Astrocyte of the hippocampus (primary cell): Measurements from ENCODE around the gene C2orf76.
A peak's percentile ranks its signal among the peaks of the same experiment; 100 is the strongest.

Source experiments
- DNase-seq: peaks from one replicate; pipeline ENCODE4 v3.0.0; 2011; ENCODE audit warnings: low read depth, low spot score

The C2orf76 gene

DNA sequence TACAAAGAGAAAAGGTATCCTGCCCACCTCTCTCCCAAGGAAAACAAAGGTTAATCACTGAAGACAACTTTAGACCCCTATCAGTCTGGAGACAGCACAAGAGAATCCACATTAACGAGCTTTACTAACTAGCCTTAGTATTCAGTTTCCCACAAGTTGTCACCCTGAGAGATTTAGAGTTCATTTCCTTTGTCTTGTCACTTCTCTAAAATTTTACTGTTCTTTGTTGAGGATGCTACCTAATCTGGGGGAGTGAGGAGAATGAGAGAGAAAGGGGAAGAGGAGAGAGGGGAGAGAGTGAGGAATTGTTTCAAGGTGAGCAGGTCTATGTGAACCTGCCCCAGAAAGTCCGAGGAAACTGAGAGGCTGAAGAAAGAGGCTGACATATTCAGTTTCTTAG lies 28.4 kb downstream of the C2orf76 start:
- DNase-seq: no peak

- no peak for DNase-seq
Measured at GRCh38 chr2:119337749-119338148, 28.9 kb downstream of the C2orf76 start.

DNA sequence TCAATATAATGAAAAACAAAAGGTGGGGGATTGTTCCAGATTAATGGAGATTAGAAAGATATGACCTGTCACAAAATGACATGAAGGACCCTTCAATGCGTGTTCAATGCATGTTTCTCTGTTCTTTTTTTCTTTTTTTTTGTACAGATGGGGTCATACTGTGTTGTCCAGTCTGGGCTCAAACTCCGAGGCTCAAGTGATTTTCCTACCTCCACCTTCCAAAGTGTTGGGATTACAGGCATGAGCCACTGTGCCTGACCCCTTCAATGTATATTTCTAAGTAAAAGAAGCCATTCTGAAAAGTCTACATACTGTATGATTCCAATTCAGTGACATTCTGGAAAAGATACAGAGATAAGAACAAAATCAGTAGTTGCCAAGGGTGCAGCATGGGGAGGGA lies 32.8 kb downstream of the C2orf76 start:
- DNase-seq: no peak

- no peak for DNase-seq
Measured at GRCh38 chr2:119333360-119333759, 33.3 kb downstream of the C2orf76 start.

DNA sequence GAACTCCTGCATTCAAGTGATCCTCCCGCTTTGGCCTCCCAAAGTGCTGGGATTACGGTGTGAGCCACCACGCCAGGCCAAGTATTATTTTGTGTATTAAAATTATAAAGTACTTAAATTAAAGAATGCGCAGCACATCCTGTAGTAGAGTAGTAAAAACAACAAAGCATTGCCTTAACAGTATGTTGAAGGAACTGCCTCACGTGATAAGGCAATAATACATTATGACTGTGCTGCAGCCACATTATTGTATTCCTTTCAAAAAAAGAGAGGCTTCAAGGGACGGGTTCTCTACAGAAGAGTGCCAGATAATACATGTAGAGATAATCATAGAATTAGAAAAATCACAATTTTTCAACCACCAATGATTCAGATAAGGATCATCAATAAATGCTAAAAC lies 33.7 kb downstream of the C2orf76 start:
- no peak for DNase-seq

DNA sequence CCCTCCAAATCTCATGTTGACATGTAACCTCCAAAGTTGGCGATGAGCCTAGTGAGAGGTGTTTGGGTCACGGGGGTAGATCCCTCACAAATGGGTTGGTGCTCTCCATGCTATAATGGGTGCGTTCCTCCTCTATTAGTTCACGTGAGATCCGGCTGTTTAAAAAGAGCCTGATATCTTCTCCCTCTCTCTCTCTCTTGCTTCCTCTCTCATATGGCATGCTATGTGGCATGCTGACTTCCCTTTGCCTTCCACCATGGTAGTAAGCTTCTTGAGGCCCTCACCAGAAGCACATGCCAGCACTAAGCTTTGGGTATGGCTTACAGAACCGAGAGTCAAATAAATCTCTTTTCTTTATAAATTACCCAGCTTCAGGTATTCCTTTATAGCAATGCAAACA lies 39.2 kb downstream of the C2orf76 start:
- DNase-seq: no peak

- no peak for DNase-seq
Measured at GRCh38 chr2:119326938-119327337, 39.7 kb downstream of the C2orf76 start.

GRCh38 chr2:119324685-119325270 lies 41.9 kb downstream of the C2orf76 start:
- no peak for DNase-seq

DNA sequence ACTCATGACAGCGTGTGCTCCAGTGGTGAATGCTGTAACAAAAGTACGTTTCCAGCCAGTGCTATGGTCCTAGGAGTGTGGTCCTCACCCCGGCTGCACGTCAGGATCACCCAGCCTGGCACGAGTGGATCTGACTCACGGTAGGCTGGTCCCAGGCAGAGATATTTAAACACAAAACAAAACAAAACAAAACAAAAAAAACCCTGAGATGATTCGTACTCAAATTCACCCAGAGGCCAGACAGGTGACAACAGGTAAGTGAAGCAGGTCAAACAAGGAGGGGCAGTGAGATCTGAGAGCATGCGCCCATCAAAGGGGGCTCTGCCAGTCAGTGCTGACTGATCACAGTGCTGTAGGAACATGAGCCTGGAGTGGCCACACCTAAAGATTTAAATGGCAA lies 43.2 kb downstream of the C2orf76 start:
- DNase-seq: no peak

DNA sequence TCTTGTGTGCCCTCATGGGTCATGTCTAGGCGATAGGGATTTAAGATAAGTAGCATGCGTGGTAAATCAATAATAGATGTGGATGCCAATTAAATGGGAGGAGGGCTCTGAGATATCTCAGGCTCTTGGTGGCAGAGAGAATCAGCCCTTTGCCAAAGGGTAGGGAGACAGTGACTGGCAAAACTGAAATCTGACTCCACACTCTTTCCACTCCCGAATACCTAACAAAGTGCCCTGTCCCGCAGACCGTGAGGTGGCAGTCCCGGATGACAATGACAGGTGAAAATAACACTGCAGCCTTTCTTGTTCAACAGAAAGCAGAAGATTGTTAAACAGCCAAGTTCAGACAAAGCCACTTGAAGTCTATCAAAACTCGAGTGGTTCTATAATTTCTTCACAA lies 47.0 kb downstream of the C2orf76 start:
- no peak for DNase-seq

- no peak for DNase-seq
Measured at GRCh38 chr2:119317554-119317953, 49.1 kb downstream of the C2orf76 start.

DNA sequence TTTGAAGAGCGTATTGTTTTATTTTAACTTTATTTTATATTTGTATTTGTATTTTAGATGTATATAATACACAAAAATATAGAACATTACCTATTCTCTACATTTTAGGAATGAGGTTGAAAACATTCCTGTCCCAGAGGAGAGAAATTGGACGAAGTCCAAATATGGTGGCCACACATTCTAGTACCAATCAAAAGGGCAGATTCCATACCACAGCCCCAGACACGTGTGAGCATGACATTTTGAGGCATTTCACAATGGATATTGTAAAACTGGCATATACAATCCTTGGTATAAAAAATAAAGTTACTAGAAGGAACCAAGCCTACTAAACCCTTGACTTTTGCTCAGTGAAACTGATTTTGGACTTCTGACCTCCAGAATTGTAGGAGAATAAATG lies 50.6 kb downstream of the C2orf76 start:
- no peak for DNase-seq

GRCh38 chr2:119315241-119315925 lies 51.3 kb downstream of the C2orf76 start:
- no peak for DNase-seq

DNA sequence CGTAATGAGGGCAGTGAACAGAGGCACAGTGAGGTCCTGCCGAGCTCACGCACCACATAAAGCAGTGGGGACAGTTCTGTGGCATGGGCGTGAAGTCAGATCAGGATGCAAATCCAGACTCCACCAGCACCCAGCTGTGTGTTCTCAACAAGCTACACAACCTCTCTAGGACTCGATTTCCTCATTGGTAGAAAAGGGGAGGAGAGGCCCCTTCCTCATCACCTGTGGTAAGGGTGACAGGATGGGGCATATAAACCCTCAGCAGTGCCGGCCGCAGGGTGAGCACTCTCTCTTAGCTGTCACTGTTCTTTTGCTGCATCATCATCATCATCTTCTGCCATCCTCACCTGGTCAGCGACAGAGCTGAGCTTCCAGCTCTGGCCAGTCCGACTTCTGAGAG lies 54.8 kb downstream of the C2orf76 start:
- DNase-seq: no peak

DNA sequence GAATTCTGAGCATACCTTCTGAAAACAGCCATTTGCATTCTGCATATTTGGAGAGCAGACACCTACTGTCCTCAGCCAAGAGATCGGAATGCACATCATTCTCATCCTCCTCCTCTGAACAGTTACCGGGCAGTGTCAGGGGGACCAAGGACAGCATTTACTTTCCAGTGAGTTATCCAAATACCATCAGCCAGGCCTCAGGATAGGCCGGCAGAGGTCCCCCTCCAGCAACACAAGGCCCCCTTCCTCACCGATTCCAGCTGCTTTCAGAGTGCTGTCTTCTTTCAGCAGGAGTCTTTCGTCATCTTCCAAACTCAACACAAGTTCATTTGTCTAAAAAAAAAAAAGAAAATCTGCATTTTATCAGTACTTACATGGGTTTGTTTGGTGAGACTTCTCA lies 55.3 kb downstream of the C2orf76 start:
- no peak for DNase-seq

DNA sequence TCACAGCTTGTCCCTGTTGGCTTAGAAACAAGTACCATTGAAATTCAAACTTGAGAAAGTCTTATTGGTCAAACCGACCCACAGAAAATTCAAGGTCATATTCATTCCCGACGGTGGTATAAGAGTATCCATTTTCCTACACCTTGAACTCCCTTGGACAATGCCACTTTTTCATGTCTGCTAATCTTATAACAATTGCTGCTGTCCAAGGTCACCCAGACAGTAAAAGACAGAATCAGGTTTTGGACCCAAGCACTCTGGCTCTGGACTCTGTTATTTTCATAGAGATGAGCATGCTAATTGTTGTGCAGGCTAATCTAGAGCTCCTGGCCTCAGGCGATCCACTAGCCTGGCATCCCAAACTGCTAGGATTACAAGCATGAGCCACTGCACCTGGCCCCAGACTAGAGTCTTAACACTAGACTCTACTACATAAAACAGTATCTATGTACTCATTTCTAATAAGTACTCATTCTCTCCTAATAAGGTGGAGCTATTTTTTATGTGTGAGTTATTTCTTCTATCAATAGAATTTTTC lies 57.8 kb downstream of the C2orf76 start:
- DNase-seq: no peak

DNA sequence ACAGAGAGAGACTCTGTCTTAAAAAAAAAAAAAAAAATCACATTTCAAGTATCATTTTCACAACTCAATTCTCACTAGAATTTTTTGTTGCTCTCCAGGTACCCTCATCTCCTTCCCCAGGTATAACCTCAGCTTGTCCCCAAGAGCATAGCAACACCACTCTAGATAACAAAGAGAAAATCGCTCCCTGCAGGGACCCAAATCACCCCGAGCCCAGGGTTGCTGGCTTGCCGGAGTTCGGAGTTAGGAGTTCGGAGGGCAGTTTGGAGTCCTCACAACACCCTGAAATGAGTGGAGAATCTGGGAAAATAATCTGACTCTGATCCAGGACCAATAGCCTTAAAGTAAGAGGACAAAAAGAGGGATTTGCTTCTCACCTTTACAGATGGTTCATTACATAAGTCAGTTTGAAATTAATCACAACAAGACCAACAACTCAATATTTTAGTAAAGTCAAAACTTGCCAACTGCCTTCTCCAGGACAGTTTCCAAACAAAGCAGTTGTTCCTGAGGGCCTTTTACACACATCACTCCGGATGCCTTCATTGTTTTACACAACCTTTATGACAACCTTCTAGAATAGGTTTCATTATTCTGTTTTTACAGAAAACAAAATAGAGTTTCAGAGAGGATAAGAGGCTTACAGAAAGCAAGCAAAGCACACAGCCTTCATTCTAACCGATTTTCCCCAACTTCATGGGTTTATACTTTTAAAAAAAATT lies 59.1 kb downstream of the C2orf76 start:
- DNase-seq: no peak

GRCh38 chr2:119306196-119306590 lies 60.4 kb downstream of the C2orf76 start:
- no peak for DNase-seq

- no peak for DNase-seq
Measured at GRCh38 chr2:119305497-119306195, 61.0 kb downstream of the C2orf76 start.

DNA sequence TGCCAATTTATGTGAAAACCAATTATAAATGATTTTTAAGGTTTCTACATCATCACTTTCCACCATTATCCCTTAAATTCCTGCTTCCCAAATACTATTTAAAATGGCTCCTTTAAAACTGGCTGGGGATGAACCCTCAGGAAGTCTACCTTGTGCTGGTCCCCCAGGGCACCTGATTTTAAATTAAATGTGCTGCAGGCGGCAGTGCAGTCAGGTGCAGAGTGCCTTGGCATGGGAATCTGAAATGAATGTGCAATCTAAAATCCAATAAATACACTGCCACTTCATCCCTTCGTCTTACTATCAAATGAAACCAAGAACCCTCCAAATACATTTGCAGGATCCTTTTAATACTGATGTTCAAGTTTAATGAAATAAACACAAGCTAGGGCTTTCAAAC lies 61.8 kb downstream of the C2orf76 start:
- no peak for DNase-seq

GRCh38 chr2:119301413-119301812 lies 65.2 kb downstream of the C2orf76 start:
- peak; percentile 59 for DNase-seq

DNA sequence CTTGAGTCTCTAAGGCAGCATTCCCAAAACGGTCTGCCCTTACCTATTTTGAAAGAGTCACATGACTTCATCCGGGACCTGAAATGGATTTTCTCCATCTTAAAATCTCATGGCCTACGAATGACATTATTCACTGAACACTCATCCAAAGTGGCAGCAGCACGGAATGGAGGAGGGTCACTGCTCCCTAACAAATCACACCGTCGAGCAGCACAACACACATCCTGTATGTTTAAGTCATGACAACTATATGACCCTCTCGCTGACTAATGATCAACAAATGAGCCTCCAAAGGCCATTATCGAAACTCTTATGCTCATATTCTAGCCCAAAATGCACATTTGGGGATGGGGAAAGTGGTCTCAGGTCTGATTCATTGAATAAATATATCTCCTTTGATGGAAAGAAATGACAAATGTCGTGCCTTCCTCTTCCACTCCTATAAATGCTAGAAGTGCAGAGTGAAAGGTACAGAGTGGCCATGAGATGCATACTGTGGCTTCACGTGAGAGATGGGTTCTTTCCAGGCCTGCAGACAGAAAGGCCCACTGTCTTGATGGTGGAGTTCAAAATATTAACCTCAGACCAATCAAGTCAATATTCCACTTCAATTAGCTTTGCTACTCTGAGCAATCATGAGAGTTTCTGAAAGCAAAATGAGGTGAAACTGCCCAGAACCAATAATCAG lies 70.8 kb downstream of the C2orf76 start:
- DNase-seq: no peak
